Fibroblast of gingiva (primary cell): ENCODE data around the gene CDYL.

ENCODE experiments used
- DNase-seq: peaks from one replicate; pipeline ENCODE4 v3.0.0-alpha.2; 2011; ENCODE audit warnings: low read depth

Gene CDYL

DNA sequence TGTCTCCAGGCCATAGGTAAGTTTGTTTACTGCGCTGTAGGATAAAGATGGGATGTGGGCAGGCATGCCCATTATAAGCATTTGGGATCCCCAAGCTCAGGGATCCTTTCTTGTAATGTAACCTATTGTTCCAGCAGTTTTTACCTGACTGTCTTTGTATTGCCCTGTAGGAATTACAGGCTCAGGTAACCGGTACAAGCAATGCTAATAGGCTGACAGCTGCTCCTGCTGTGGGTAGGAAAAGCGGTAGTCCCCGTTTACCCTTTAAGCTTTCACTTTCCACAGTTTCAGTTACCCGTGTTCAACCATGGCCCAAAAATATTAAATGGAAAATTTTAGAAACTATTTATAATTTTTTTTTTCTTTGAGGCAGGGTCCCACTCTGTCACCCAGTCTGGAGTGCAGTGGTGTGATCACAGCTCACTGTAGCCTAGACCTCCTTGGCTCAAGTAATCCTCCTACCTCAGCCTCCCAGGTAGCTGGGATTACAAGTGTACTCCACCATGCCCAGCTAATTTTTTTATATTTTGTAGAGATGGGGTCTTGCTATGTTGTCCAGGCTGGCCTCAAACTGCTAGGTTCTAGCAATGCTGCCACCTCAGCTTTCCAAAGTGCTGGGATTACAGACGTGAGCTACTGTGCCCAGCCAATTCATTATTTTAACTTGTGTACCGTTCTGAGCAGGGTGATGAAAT is 108.6 kb downstream of the CDYL start:
- no peak for DNase-seq

DNA sequence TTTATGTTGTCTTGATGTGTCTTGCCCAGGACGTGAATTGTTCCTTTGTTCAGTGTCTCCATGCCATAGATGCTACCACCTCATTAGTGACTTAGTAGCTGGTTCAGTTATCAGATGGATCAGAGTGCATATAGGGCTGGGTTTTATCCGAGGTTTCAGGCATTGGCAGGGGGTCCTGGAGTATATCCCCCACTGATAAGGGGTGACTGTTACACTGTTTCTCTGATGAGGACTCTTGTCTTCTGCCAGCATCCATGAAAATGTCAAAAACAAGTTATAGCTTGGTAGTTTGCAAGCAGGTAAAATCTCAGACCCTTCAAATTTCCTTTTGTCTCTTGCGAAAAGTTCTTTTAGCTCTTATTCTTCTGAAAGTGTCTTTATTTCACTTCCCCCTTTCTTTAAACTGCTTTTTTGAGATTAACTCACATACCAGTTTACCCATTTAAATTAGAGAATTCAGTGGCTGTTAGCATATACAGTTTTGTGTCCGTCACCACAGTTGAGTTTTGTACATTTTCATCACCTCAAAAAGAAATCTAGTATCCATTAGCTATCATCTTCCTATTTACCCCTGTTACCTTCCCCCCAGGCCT is 109.2 kb downstream of the CDYL start:
- no peak for DNase-seq

DNA sequence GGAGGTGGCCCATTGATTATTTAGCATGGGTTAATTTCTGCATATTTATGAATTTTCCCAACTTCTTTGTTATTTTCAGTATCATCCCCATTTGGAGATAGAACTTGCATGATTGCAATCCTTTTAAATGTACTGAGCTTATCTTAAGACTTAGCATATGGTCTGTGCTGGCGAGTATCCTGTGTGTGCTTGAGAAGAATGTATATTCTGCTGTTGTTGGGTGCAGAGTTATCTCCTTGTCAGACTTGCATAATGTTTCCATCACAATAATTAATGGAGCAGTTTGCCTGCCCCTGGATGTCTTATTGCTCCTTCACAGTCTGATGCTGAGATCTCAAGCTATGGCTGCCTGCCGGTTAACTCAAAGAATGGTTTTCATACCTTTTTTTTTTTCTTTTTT is 112.6 kb downstream of the CDYL start:
- no peak for DNase-seq

DNA sequence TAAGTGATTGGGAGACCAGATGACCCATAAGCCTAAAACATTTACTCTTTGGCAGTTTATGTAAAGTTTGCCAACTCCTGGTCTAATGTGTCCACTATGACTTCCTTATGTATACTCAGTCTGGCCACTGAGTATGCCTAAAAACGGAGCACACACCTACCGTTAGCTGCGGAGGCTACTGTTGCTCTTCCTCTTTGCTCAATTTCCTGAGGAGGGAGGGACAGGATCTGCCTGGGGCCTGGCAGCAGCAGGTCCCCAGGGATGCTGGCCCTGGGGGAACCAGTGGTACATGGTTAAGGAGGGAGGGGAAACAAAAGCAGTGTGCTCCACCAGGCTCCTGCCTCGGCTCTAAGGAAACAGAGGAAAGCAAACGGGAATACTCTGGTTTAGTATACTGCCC is 113.5 kb downstream of the CDYL start:
- DNase-seq, result no peak

DNA sequence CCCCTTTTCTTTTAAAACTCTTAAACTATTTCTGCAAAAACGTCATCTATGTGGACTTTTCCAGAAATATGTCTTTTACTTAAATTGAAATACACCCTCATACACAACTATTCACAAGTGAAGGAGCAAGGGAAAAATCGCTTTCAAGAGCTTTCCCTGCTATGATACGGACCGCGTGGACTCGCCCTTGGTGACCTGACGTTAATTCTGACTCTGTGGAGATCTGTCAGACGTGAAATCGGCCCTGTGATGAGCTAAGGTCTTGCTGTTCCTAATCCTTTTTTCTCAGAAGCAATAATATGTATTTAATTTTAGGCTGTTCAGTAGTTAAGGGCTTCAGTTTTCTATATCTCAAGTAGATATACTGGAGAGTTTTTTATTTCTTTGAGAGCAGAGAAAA is 114.0 kb downstream of the CDYL start:
- no peak for DNase-seq

DNA sequence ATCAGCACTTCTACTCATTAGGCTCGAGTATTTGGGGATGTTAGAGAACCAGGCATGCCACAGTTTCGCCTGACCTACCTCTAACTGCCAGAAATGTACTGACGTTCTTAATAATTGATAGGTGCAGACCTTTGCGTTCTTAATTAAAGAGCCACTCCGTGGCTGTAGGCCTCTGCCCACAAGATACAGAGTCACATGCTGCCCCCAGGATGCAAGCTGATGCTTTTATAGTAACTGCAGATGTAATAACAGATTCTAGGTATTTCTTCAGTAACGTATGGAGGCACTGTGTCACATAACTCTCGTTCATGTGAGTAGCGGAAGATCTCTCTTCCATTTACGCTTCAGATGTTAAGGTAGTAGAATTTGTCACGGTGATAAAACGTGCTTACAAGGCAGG is 114.4 kb downstream of the CDYL start:
- no peak for DNase-seq

DNA sequence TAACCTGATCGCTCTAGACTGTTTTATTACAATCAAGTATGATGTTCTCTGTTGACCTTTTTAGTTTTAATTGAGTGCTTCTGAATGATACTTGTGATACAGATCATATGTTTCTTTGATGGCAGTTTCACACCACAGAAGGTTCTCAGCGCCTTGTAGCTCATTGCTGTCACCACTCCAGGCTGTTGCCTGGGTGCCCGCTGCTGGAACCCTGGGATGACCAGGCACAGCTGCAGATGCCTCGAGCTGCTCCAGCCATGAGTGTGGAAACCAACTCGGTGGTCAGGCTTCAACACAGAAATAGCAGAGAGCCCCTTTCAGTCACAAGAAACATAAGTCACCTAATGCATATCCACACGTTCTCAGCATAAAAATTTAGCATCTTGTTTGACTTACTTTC is 114.9 kb downstream of the CDYL start:
- no peak for DNase-seq

DNA sequence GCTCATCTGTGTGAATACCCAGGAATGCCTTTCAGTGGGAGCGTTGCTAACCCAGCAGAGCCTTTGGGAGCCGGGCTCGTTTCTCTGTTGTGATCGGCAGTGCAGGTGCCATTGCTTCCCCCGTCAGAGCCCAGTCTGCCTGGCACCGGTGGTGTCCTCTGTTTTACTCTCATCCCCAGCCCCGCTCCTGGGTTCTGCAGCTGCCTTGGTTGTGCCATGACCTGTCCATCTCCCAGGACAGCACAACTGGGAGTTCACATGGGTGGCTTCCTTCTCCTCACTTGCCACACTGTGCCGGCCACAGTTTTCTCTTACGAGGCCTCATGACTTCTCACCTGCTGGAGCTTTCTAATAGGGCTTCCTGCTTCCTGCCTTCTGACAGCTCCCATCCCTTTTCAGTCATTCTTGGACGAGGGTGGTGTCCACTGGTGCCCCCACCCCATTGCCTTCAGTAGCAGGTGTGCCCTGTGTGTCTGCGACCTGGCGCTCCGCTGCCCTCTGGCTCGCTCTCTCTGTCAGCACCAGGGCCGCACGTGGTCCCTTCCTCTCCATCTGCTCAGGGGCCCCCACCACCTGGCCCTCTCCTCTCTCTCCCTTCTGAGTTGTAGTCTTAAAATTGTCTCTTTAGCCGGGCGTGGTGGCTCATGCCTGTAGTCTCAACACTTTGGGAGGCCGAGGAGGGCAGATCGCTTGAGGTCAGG is 116.7 kb downstream of the CDYL start:
- no peak for DNase-seq

DNA sequence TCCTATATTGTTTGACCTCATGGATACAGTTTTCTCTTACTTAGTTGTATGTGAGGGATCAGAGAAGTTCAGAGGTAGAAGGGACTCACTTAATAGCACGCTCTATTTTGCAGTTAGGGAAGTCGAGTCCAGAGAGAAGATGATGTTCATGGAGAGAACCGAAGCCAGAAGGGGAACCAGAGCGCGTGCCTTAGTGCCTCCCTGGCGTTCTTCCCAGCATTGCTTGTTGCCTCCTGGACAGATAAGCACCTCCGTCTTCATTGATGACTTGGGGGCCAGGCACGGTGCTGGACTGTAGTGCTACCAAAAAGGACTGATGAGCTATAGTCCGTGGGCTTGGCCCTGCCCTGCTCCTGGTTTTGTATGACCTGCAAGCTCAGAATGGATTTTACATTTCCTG is 117.8 kb downstream of the CDYL start:
- DNase-seq, result no peak

DNA sequence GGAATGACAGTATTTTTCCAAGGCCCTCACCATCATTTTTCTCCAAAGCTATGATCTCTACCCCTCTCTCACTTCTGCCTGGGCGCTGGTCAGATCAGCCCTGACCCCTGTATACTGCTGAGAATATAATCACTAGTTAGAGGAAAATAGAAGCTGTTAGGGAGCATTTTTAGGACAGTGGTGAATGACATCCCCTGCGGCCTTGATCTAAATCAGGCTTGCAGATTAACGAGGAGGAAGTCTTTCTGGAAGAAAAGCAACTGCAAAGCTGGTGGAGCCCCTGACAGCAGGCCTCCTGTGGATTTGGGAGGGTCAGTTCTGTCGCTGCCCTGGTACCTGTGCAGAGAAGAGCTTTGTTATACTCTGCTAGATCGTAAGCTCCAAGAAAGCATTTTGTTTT is 119.8 kb downstream of the CDYL start:
- DNase-seq, result no peak

DNA sequence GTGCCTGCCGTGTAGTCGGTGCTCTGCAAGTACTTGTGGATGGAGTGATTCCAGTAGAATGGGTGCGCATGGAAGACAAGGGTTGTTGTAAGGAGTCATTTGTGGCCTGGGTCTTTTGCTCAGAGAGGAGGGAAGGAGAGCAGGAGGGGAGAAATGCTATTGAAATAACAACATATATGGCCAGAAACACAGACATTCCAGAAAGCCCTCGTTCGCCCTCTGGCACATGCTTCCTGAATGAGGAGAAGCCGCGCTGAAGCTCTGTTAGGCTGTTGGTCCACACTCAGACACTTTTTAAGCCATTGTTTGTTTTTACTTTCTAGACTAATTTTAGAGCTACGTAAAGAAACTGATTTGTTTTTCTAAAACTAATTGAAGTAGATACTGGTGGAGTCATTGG is 120.2 kb downstream of the CDYL start:
- DNase-seq, result no peak

DNA sequence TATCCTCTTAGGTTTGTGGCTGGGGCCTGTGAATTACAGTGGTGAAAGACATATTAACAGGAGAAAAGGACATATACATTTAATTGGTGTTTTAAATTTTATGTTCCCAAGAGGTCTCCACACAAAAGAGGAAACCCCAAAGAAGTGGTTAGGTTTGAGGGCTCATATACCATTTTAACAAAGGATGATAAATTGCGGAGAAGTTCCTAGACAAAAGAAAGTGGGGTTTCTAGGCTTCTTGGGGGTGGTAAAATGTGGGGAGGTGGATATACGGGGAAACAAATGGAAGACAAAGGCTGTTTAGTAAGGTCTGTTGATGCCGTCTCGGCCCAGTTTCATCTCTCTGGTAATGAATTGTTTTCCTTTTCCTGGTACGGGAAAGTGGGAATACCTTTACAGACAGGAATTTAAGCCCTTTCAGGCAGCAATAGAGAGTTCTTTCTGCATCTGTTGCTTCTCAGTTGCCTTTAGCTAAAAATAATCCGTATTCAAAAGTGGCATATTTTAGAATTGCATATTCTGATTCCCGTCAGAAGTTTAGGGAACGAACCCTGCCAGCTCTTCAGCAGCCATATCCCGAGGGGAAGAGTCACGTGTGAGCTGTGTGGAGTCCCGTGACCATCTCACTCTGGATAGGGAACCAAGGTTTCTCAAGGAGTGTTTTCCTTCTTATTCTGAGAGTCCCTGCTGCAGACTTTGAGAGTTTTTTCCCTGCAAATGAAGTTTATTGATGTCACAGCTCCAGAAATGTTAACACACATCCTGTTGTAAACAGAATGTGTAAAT is 123.2 kb downstream of the CDYL start:
- DNase-seq, result no peak

DNA sequence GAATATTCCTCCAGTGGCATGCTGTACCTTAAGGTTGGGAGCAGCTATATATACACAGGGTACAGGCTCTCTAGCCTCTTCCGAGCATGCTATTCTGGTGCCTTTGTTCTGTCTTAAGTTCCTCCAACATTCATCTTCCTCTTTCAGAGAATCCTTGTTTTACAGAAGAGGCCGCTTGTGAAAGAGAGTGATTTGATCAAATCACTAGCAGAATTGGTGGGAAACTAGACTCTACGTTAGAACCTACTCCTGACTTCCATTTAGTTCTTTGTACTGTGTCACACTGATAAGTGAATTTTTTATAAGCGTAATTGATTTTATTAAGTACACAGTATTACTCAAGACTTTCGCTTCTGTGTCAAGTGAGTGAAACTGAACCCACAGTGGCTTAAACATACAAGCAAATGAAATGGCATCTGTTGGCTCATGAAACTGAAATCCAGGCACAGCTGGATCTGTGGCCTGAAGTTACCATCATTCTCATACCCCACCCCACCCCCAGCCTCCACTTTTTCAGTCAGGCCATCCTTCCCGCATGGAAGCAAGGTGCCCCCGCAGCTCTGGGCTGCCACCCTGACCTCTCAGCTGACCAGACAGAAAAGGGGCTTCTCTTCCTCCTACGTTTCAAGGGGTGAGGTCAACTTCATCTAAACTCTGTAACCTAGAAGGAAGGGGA is 125.3 kb downstream of the CDYL start:
- no peak for DNase-seq

DNA sequence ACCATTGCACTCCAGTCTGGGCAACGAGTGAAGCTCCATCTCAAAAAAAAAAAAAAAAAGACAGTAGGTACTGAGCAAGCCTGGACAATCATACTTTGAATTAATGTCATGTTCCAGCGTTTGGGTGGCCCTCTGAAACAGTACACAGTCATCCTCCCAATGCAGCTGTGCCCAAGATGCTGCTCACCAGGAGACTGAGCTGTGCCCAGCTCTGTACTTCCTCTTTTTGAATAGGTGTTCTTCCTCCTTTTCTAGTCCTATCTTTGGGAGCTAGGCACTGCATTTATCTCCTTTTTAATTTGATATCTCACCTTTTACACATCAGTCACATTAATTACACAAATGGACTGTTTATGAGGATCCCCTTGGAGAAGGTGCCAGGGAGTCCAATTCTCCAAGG is 126.2 kb downstream of the CDYL start:
- no peak for DNase-seq

DNA sequence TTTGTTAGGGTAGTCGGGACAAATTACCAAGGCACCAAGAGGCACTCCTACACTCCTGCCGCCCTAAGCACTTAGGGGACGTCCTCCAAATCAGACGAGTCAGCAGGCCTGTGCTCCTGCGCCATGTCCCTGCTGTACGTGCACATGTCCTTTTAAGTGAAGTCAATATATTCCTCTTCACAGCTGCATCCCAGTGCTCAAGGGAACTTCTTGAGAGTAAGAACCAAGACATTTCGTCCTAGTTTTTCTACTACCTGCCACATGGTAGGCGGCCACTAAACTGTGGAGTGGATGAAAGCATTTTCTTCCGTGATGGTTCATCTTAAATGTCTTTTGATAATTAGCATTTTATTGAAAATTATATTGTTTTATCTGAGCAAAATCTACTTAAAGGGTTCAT is 126.9 kb downstream of the CDYL start:
- no peak for DNase-seq

DNA sequence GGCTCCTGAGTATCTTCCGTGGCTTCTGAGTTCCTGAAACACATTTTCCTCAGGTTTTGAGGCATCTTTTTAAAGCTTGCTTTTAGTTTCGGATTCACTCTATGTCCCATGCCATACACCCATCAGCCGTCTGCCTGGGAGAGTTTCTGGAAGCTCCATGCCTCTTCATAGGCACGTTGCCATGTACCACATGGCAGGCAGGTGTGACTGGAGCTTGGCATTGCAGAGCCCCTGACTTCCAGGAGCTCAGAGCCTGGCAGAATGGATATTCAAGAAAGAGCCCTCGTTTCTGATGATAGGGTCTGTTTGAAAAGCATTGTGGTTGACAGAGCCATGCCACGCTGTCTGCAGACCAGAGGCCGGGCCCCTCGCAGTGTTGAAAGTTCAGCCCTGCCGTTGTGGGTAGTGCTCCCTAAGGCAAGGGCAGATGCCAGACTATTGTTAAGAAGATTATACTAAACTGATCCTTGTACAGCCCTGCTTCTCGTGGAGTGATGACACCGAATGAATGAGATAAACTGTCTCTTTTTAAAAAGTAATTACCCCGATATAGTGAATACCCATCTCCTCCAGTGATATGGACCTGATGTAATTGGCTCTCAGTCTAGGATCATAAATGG is 127.7 kb downstream of the CDYL start:
- DNase-seq, result no peak

DNA sequence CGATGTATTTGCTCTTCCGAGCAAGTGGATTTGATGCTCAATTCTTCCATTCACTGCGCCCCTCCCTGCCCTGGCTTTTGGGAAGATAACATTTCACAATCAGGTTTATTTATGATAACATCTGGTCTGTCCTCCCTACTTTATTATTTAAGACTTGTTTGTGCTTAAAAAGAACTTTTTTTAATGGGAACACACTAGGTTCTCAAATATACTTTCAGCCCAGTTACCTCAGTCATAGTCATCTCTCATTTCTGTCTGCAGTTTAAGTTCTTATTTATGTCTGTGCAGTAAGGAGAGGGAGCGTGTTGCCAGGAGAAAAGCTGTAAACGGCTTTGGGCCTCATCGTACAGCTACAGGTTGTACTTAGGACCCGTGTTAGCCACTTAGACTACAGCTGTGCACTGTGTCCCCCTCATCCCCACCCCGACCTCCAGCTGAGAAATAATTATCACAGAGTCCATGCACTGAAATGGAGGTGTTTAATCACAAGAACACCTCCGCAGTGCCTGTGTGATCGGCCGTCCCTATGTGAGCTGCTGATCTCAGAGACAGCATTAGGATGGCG is 128.3 kb downstream of the CDYL start:
- DNase-seq, result no peak

DNA sequence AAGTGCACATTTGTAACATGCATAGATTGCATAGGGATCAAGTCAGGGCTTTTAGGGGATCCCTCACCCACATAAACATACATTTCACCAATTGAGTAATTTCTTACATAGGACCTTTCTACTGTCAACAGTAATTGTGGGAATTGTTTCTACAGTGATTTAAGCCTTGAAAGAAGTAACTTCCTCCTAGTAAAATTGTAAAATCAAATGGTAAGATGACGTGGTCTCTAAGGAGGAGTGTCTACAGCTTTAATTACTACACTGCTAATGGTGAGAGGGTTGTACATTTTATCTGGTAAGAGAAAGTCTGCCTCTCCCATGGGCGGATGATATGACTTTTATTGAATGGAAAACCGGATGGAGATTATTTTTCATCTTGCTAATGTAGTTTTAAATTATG is 129.6 kb downstream of the CDYL start:
- DNase-seq, result no peak

DNA sequence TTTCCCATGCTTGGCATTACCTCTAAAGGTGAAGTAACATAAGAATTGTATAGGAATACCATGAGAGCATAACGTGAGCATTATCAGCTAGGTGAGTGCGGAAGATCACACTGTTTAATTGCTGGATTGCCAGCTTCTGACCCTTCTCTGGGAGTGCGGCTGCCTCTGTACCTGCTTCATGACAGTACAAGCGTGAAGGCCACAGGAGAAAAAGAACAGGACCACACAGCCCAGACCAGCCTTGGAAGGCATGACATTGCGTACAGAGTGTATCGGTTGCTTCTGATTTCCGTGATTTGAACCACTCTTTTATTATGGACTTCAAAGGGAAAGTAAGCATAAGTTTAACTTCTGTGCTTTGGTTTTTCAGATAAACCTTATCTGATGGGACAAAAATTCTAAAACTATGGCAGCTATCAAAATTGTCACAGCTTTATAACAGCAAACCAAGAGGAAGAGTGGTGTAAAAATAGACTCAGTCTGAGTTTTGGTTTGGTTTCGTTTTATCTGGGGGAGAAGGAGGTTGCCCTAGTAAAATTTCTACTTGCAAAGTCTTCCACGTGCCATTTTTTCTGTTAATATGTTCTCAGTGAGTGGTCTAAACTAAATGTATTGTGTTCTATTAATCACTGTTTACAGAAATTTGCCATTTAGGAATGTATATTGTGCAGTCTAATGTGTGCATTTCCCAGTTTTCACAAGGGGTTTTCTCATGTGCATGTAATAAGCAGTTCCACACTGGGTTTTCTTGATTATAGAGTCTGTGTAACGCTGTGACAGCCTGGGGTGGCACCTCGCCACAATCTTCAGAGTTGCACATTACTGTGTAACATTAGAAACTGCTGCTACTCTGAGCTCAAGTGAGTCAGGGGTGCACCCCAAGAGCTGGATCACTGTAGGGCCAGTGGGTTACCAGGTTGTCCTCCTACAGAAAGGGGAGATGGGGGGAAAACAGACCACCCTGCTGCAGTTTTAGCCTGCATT is 130.4 kb downstream of the CDYL start:
- DNase-seq, result peak; percentile 49

DNA sequence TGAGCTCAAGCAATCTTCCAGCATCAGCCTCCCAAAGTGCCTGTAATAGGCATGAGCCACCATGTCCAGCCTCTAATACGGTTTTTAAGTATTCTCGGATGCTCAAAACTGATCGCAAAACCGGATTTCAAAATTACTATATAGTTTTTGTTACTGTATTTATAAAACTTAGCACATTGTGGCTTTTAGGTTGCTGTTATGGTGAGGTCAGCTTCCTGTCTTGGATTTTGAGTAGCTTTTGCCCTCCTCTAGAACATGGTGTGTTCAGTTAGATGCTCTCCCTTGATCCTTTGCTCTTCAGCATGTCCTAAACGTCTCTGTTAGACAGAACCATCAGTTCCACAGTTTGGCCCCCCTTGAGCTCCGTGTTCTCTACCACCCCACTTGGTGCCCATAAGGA is 131.4 kb downstream of the CDYL start:
- no peak for DNase-seq
